Measurements from ENCODE around the gene CD44. TPM values are rescaled to one million over a fixed set of nuclear protein-coding genes. Genes with fewer than 3 reads are reported as not detected.

CD44 gene
- polyA plus RNA-seq, 1 donor: 31.1 TPM

- Histone ChIP-seq H3K4me1 (ENCODE audit: control insufficient read depth, insufficient read depth, low read length) (peaks cover 12% of the 10 kb centered on the region), H3K4me3 (ENCODE audit: low read length) (no peak overlapping the region), H3K36me3 (ENCODE audit: control insufficient read depth, insufficient read depth, low read length) (peaks cover 7% of the 10 kb centered on the region), H3K27ac (ENCODE audit: low read length) (no peak overlapping the region), H3K27me3 (ENCODE audit: control insufficient read depth, insufficient read depth, low read length) (no peaks in the 10 kb centered on the region), H3K9me3 (ENCODE audit: control insufficient read depth, low read depth, low read length) (no peaks in the 10 kb centered on the region)
- no peak for DNase-seq
- WGBS (ENCODE audit: insufficient coverage, low lambda C conversion rate): no CpG with 5 or more reads among the region's 5 CpGs
These were observed 38.4 kb downstream of the CD44 start for GRCh38 chr11:35177370-35177769.

GRCh38 chr11:35178067-35178805 lies 39.3 kb downstream of the CD44 start:
- DNase-seq: no peak
- Histone ChIP-seq H3K36me3 (ENCODE audit: control insufficient read depth, insufficient read depth, low read length) (peaks cover 7% of the 10 kb centered on the region), H3K4me3 (ENCODE audit: low read length) (no peak overlapping the region), H3K27me3 (ENCODE audit: control insufficient read depth, insufficient read depth, low read length) (no peaks in the 10 kb centered on the region), H3K4me1 (ENCODE audit: control insufficient read depth, insufficient read depth, low read length) (peaks cover 11% of the 10 kb centered on the region), H3K9me3 (ENCODE audit: control insufficient read depth, low read depth, low read length) (no peaks in the 10 kb centered on the region), H3K27ac (ENCODE audit: low read length) (no peak overlapping the region)
- no CpG with 5 or more reads among the region's 3 CpGs for WGBS (ENCODE audit: insufficient coverage, low lambda C conversion rate)

GRCh38 chr11:35178873-35179272 lies 39.9 kb downstream of the CD44 start:
- no peaks in the 10 kb centered on the region for H3K27me3 ChIP-seq (ENCODE audit: control insufficient read depth, insufficient read depth, low read length)
- DNase-seq: no peak
- H3K9me3 ChIP-seq (ENCODE audit: control insufficient read depth, low read depth, low read length): no peaks in the 10 kb centered on the region
- no peak overlapping the region for H3K27ac ChIP-seq (ENCODE audit: low read length)
- no peak overlapping the region for H3K4me3 ChIP-seq (ENCODE audit: low read length)
- peaks cover 4% of the 10 kb centered on the region for H3K4me1 ChIP-seq (ENCODE audit: control insufficient read depth, insufficient read depth, low read length)
- H3K36me3 ChIP-seq (ENCODE audit: control insufficient read depth, insufficient read depth, low read length): peaks cover 7% of the 10 kb centered on the region
- WGBS (ENCODE audit: insufficient coverage, low lambda C conversion rate): no CpG with 5 or more reads among the region's 2 CpGs

- Histone ChIP-seq H3K27me3 (ENCODE audit: control insufficient read depth, insufficient read depth, low read length) (no peaks in the 10 kb centered on the region), H3K4me1 (ENCODE audit: control insufficient read depth, insufficient read depth, low read length) (no peaks in the 10 kb centered on the region), H3K36me3 (ENCODE audit: control insufficient read depth, insufficient read depth, low read length) (peaks cover 7% of the 10 kb centered on the region), H3K27ac (ENCODE audit: low read length) (no peak overlapping the region), H3K4me3 (ENCODE audit: low read length) (no peak overlapping the region), H3K9me3 (ENCODE audit: control insufficient read depth, low read depth, low read length) (no peaks in the 10 kb centered on the region)
- no CpG with 5 or more reads among the region's 2 CpGs for WGBS (ENCODE audit: insufficient coverage, low lambda C conversion rate)
- no peak for DNase-seq
These were observed 40.6 kb downstream of the CD44 start for GRCh38 chr11:35179466-35180135.

- no peak for DNase-seq
- Histone ChIP-seq H3K9me3 (ENCODE audit: control insufficient read depth, low read depth, low read length) (no peaks in the 10 kb centered on the region), H3K4me1 (ENCODE audit: control insufficient read depth, insufficient read depth, low read length) (no peaks in the 10 kb centered on the region), H3K27me3 (ENCODE audit: control insufficient read depth, insufficient read depth, low read length) (no peaks in the 10 kb centered on the region), H3K27ac (ENCODE audit: low read length) (no peak overlapping the region), H3K36me3 (ENCODE audit: control insufficient read depth, insufficient read depth, low read length) (peaks cover 7% of the 10 kb centered on the region), H3K4me3 (ENCODE audit: low read length) (no peak overlapping the region)
- WGBS (ENCODE audit: insufficient coverage, low lambda C conversion rate): 80% methylated on average over 2 of the region's 5 CpGs
These were observed 41.6 kb downstream of the CD44 start for GRCh38 chr11:35180317-35181233.

GRCh38 chr11:35182317-35182939 lies 43.5 kb downstream of the CD44 start:
- WGBS (ENCODE audit: insufficient coverage, low lambda C conversion rate): 100% methylated on average over 3 of the region's 6 CpGs
- Histone ChIP-seq H3K4me3 (ENCODE audit: low read length) (no peak overlapping the region), H3K27ac (ENCODE audit: low read length) (no peak overlapping the region), H3K27me3 (ENCODE audit: control insufficient read depth, insufficient read depth, low read length) (no peaks in the 10 kb centered on the region), H3K9me3 (ENCODE audit: control insufficient read depth, low read depth, low read length) (no peaks in the 10 kb centered on the region), H3K4me1 (ENCODE audit: control insufficient read depth, insufficient read depth, low read length) (no peaks in the 10 kb centered on the region), H3K36me3 (ENCODE audit: control insufficient read depth, insufficient read depth, low read length) (peaks cover 6% of the 10 kb centered on the region)
- no peak for DNase-seq

- no peaks in the 10 kb centered on the region for H3K9me3 ChIP-seq (ENCODE audit: control insufficient read depth, low read depth, low read length)
- no peak for DNase-seq
- H3K36me3 ChIP-seq (ENCODE audit: control insufficient read depth, insufficient read depth, low read length): no peaks in the 10 kb centered on the region
- no peaks in the 10 kb centered on the region for H3K27me3 ChIP-seq (ENCODE audit: control insufficient read depth, insufficient read depth, low read length)
- no peaks in the 10 kb centered on the region for H3K4me1 ChIP-seq (ENCODE audit: control insufficient read depth, insufficient read depth, low read length)
- no peak overlapping the region for H3K4me3 ChIP-seq (ENCODE audit: low read length)
- WGBS (ENCODE audit: insufficient coverage, low lambda C conversion rate): 83% methylated on average over 1 of the region's 2 CpGs
- no peak overlapping the region for H3K27ac ChIP-seq (ENCODE audit: low read length)
These were observed 44.5 kb downstream of the CD44 start for GRCh38 chr11:35183326-35183925.

GRCh38 chr11:35185696-35186095 lies 46.7 kb downstream of the CD44 start:
- Histone ChIP-seq H3K9me3 (ENCODE audit: control insufficient read depth, low read depth, low read length) (no peaks in the 10 kb centered on the region), H3K36me3 (ENCODE audit: control insufficient read depth, insufficient read depth, low read length) (peaks cover 2% of the 10 kb centered on the region), H3K4me1 (ENCODE audit: control insufficient read depth, insufficient read depth, low read length) (peaks cover 8% of the 10 kb centered on the region), H3K27me3 (ENCODE audit: control insufficient read depth, insufficient read depth, low read length) (no peaks in the 10 kb centered on the region), H3K27ac (ENCODE audit: low read length) (no peak overlapping the region), H3K4me3 (ENCODE audit: low read length) (no peak overlapping the region)
- no CpG with 5 or more reads among the region's 2 CpGs for WGBS (ENCODE audit: insufficient coverage, low lambda C conversion rate)
- no peak for DNase-seq

GRCh38 chr11:35187996-35188395 lies 49.0 kb downstream of the CD44 start:
- Histone ChIP-seq H3K36me3 (ENCODE audit: control insufficient read depth, insufficient read depth, low read length) (peaks cover 2% of the 10 kb centered on the region), H3K4me3 (ENCODE audit: low read length) (no peak overlapping the region), H3K9me3 (ENCODE audit: control insufficient read depth, low read depth, low read length) (no peaks in the 10 kb centered on the region), H3K27me3 (ENCODE audit: control insufficient read depth, insufficient read depth, low read length) (no peaks in the 10 kb centered on the region), H3K27ac (ENCODE audit: low read length) (no peak overlapping the region), H3K4me1 (ENCODE audit: control insufficient read depth, insufficient read depth, low read length) (peaks cover 29% of the 10 kb centered on the region)
- no CpG with 5 or more reads among the region's 3 CpGs for WGBS (ENCODE audit: insufficient coverage, low lambda C conversion rate)
- no peak for DNase-seq
